Measurements from ENCODE around the gene APC2. TPM values are rescaled to one million over a fixed set of nuclear protein-coding genes. Genes with fewer than 3 reads are reported as not detected.

The APC2 gene
- total and polyA plus RNA-seq, 4 donors = under 0.01 to 0.06 (median 0.03) TPM

DNA sequence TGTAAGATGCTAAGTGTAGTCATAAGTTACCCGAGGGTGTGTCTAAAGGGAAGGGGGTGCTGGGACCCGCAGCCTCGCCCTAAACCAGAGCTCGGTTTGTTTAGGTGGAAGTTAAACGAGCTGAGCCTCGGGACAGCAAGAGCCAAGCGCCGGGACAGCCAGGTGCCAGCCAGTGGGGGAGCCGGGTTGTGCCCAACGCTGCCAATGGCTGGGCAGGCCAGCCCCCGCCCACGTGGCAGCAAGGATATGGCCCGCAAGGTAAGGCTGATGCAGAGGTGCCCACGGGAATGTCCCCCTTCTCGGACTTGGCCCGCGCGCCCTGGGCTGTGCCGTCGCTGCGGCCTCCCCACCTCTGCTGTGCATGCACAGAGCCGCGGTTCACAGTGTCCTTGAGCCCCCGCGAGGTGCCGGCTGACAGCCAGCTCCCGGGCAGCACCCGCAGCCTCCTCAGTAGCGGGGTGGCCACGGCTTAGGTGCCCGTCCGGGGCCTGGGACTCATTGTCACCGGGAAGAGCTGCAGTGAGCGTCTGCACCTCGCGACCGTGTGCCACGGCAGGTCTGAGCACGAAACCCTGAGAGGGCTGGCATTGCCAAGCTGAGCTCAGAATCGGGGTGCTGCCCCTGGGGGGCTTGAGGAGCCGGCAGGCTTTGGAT lies 21.1 kb upstream of the APC2 start:
- Histone ChIP-seq H3K9ac (ENCODE audit: low read depth in 1 of 2, low read length in 2 of 2) (no peak overlapping the region), H3K4me1 (ENCODE audit: control insufficient read depth in 4 of 4, insufficient read depth in 4 of 4, low read length in 3 of 4) (peaks cover 6 to 28% (median 14%) of the 10 kb centered on the region in 4 donors), H3K27ac (ENCODE audit: low read depth in 1 of 2, low read length in 2 of 2) (no peak overlapping the region), H3K4me3 (ENCODE audit: low read depth in 1 of 3, low read length in 3 of 3) (no peak overlapping the region), H3K9me3 (ENCODE audit: control insufficient read depth in 4 of 4, low read length in 3 of 4) (no peaks in the 10 kb centered on the region), H3K36me3 (ENCODE audit: control insufficient read depth in 4 of 4, insufficient read depth in 3 of 4, low read depth in 1 of 4, low read length in 3 of 4) (peaks cover 9 to 42% (median 23%) of the 10 kb centered on the region in 4 donors), H3K27me3 (ENCODE audit: control insufficient read depth in 4 of 4, insufficient read depth in 4 of 4, low read length in 3 of 4) (no peaks in the 10 kb centered on the region)
- TF ChIP-seq, protein P1, sequence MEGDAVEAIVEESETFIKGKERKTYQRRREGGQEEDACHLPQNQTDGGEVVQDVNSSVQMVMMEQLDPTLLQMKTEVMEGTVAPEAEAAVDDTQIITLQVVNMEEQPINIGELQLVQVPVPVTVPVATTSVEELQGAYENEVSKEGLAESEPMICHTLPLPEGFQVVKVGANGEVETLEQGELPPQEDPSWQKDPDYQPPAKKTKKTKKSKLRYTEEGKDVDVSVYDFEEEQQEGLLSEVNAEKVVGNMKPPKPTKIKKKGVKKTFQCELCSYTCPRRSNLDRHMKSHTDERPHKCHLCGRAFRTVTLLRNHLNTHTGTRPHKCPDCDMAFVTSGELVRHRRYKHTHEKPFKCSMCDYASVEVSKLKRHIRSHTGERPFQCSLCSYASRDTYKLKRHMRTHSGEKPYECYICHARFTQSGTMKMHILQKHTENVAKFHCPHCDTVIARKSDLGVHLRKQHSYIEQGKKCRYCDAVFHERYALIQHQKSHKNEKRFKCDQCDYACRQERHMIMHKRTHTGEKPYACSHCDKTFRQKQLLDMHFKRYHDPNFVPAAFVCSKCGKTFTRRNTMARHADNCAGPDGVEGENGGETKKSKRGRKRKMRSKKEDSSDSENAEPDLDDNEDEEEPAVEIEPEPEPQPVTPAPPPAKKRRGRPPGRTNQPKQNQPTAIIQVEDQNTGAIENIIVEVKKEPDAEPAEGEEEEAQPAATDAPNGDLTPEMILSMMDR (IDR thresholded peaks at IDR 0.05; ENCODE audit: low read depth, low read length, missing input control) = no peak
- TF ChIP-seq RAD21 (IDR thresholded peaks at IDR 0.05) (no peak), EGR1 (IDR thresholded peaks at IDR 0.05; ENCODE audit: low read depth in 2 of 2) (no peak), NR2F2 (IDR thresholded peaks at IDR 0.05) (no peak), FOXA2 (IDR thresholded peaks at IDR 0.05) (no peak), FOXA1 (IDR thresholded peaks at IDR 0.05) (no peak), YY1 (IDR thresholded peaks at IDR 0.05) (no peak), JUND (IDR thresholded peaks at IDR 0.05) (no peak), HNF4A (conservative IDR thresholded peaks at IDR 0.05) (no peak), SP1 (IDR thresholded peaks at IDR 0.05) (no peak)
- TF ChIP-seq, protein P2, sequence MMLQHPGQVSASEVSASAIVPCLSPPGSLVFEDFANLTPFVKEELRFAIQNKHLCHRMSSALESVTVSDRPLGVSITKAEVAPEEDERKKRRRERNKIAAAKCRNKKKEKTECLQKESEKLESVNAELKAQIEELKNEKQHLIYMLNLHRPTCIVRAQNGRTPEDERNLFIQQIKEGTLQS (IDR thresholded peaks at IDR 0.05) = no peak
- TF ChIP-seq, protein P3, sequence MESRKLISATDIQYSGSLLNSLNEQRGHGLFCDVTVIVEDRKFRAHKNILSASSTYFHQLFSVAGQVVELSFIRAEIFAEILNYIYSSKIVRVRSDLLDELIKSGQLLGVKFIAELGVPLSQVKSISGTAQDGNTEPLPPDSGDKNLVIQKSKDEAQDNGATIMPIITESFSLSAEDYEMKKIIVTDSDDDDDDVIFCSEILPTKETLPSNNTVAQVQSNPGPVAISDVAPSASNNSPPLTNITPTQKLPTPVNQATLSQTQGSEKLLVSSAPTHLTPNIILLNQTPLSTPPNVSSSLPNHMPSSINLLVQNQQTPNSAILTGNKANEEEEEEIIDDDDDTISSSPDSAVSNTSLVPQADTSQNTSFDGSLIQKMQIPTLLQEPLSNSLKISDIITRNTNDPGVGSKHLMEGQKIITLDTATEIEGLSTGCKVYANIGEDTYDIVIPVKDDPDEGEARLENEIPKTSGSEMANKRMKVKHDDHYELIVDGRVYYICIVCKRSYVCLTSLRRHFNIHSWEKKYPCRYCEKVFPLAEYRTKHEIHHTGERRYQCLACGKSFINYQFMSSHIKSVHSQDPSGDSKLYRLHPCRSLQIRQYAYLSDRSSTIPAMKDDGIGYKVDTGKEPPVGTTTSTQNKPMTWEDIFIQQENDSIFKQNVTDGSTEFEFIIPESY (IDR thresholded peaks at IDR 0.05) = no peak
- TF ChIP-seq, protein P4, sequence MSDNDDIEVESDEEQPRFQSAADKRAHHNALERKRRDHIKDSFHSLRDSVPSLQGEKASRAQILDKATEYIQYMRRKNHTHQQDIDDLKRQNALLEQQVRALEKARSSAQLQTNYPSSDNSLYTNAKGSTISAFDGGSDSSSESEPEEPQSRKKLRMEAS (IDR thresholded peaks at IDR 0.05) = no peak
- 85% methylated on average over 41 of the region's 41 CpGs for WGBS
- DNase-seq (ENCODE audit: low spot score) = no peak

DNA sequence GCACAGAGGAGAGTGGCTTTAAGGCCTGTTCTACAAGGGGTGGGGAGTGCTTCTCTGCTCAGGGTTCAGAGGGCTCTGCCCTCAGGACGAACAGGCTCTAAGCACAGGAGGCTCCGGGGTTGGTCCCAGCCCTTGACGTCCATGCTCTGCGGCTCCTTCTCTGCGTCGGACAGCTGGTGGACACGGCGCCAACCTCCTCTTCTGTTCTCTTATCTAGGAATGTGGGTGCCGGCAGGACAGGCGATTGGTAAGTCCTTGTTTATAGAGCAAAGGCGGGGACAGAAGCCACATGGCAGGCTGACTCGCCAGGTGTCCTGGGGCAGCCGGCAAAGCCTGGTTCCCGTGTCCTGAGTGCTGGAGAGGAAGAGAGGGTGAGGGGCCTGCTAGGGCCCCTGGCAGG lies 20.2 kb upstream of the APC2 start:
- WGBS = 61% methylated on average over 14 of the region's 14 CpGs
- Histone ChIP-seq H3K4me1 (ENCODE audit: control insufficient read depth in 4 of 4, insufficient read depth in 4 of 4, low read length in 3 of 4) (peaks cover 2 to 21% (median 8%) of the 10 kb centered on the region in 4 donors), H3K9ac (ENCODE audit: low read depth in 1 of 2, low read length in 2 of 2) (no peak overlapping the region), H3K9me3 (ENCODE audit: control insufficient read depth in 4 of 4, low read length in 3 of 4) (no peaks in the 10 kb centered on the region), H3K27me3 (ENCODE audit: control insufficient read depth in 4 of 4, insufficient read depth in 4 of 4, low read length in 3 of 4) (no peaks in the 10 kb centered on the region), H3K4me3 (ENCODE audit: low read depth in 1 of 3, low read length in 3 of 3) (no peak overlapping the region), H3K27ac (ENCODE audit: low read depth in 1 of 2, low read length in 2 of 2) (no peak overlapping the region), H3K36me3 (ENCODE audit: control insufficient read depth in 4 of 4, insufficient read depth in 3 of 4, low read depth in 1 of 4, low read length in 3 of 4) (peaks cover 9 to 50% (median 26%) of the 10 kb centered on the region in 4 donors)
- DNase-seq (ENCODE audit: low spot score) = no peak
- TF ChIP-seq, protein P3 (IDR thresholded peaks at IDR 0.05) = no peak
- TF ChIP-seq HNF4G (IDR thresholded peaks at IDR 0.05) = no peak
- TF ChIP-seq RXRA (IDR thresholded peaks at IDR 0.05) = no peak
- no peak for TF ChIP-seq NR2F2 (IDR thresholded peaks at IDR 0.05)
